ENCODE results near the gene CCL3. TPM values are rescaled to one million over a fixed set of nuclear protein-coding genes. Genes with fewer than 3 reads are reported as not detected.
A peak's percentile ranks its signal among the peaks of the same experiment; 100 is the strongest.
"Not testable (repeated sequence)": the region's sequence is repeated elsewhere in the genome, so short reads cannot be mapped to it uniquely, and the experiment has no call there.

Gene CCL3
- total RNA-seq, 1 donor from 2014 or later = 7.3 TPM

- no peaks in the 10 kb centered on the region for H3K9me3 ChIP-seq (ENCODE audit: control insufficient read depth in 3 of 3, low read length in 3 of 3)
- no peaks in the 10 kb centered on the region for H3K4me1 ChIP-seq (ENCODE audit: control insufficient read depth in 3 of 3, insufficient read depth in 3 of 3, low read length in 3 of 3)
- H3K36me3 ChIP-seq (ENCODE audit: control insufficient read depth in 3 of 3, insufficient read depth in 3 of 3, low read length in 3 of 3) = no peaks in the 10 kb centered on the region
- H3K4me3 ChIP-seq (ENCODE audit: low read length in 3 of 3) = no peak overlapping the region
- H3K27ac ChIP-seq (ENCODE audit: low read depth, low read length) = no peak overlapping the region
- peaks cover 0 to 8% (median 0%) of the 10 kb centered on the region in 3 donors for H3K27me3 ChIP-seq (ENCODE audit: control insufficient read depth in 3 of 3, insufficient read depth in 3 of 3, low read length in 3 of 3)
- H3K9ac ChIP-seq (ENCODE audit: low read depth in 1 of 3, low read length in 3 of 3) = no peak overlapping the region
Observed at GRCh38 chr17:36104701-36105181, 14.8 kb upstream of the CCL3 start.

- H3K27me3 ChIP-seq (ENCODE audit: control insufficient read depth in 3 of 3, insufficient read depth in 3 of 3, low read length in 3 of 3); H3K27ac ChIP-seq (ENCODE audit: low read depth, low read length); H3K36me3 ChIP-seq (ENCODE audit: control insufficient read depth in 3 of 3, insufficient read depth in 3 of 3, low read length in 3 of 3); H3K4me3 ChIP-seq (ENCODE audit: low read length in 3 of 3); H3K4me1 ChIP-seq (ENCODE audit: control insufficient read depth in 3 of 3, insufficient read depth in 3 of 3, low read length in 3 of 3); H3K9me3 ChIP-seq (ENCODE audit: control insufficient read depth in 3 of 3, low read length in 3 of 3); H3K9ac ChIP-seq (ENCODE audit: low read depth in 1 of 3, low read length in 3 of 3): not testable (repeated sequence)
Observed at GRCh38 chr17:36104246-36104645, 14.3 kb upstream of the CCL3 start.

- H3K4me1 ChIP-seq (ENCODE audit: control insufficient read depth in 3 of 3, insufficient read depth in 3 of 3, low read length in 3 of 3); H3K9me3 ChIP-seq (ENCODE audit: control insufficient read depth in 3 of 3, low read length in 3 of 3); H3K36me3 ChIP-seq (ENCODE audit: control insufficient read depth in 3 of 3, insufficient read depth in 3 of 3, low read length in 3 of 3); H3K4me3 ChIP-seq (ENCODE audit: low read length in 3 of 3); H3K27ac ChIP-seq (ENCODE audit: low read depth, low read length); H3K9ac ChIP-seq (ENCODE audit: low read depth in 1 of 3, low read length in 3 of 3); H3K27me3 ChIP-seq (ENCODE audit: control insufficient read depth in 3 of 3, insufficient read depth in 3 of 3, low read length in 3 of 3): not testable (repeated sequence)
Observed at GRCh38 chr17:36103401-36103975, 13.5 kb upstream of the CCL3 start, which contains the start of gene CCL4. Gene CCL4 (plus strand): TSS chr17:36103827. CDS start chr17:36103906, 79 bp downstream.

DNA sequence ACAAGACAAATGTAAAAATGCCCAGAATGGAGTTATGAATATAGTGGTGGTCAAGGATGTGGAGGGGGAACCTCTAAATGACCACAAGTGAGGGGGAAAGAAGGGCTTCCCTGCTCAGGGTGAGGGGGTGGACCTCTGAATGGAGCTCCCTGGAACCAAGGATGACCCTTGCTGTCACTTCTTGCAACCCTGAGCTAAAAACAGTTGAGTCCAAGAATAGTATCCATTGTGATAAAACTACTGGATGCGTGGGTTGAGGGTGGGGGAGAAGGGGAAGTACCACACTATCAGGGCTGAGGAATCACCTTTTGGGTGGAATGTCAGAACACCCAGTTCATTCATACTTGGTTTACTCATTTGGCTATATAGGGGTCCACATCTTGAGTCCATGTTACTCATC, 9.1 kb upstream of the CCL3 start:
- H3K4me1 ChIP-seq (ENCODE audit: control insufficient read depth in 3 of 3, insufficient read depth in 3 of 3, low read length in 3 of 3); H3K4me3 ChIP-seq (ENCODE audit: low read length in 3 of 3); H3K27ac ChIP-seq (ENCODE audit: low read depth, low read length); H3K9ac ChIP-seq (ENCODE audit: low read depth in 1 of 3, low read length in 3 of 3); H3K36me3 ChIP-seq (ENCODE audit: control insufficient read depth in 3 of 3, insufficient read depth in 3 of 3, low read length in 3 of 3); H3K9me3 ChIP-seq (ENCODE audit: control insufficient read depth in 3 of 3, low read length in 3 of 3); H3K27me3 ChIP-seq (ENCODE audit: control insufficient read depth in 3 of 3, insufficient read depth in 3 of 3, low read length in 3 of 3): not testable (repeated sequence)

DNA sequence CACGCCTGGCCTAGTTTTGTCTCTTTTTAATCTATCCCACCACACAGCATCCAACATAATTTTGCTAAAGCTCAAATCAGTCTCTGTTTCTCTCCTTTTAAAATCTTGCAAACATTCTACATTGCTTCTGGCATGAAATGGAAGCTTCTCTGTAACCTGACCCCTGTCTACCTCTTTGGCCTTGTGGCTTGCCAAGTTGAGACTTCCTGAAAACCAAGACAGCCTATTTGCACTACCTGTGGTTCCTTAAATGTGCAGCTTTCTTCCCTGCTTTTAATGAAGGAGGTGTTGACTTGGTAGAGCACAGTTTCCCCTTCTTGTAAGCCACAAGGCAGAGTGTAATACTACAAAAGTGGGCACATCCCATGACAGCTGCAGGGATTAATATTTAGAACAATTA, 6.0 kb upstream of the CCL3 start:
- H3K36me3 ChIP-seq (ENCODE audit: control insufficient read depth in 3 of 3, insufficient read depth in 3 of 3, low read length in 3 of 3) = no peaks in the 10 kb centered on the region
- no peak overlapping the region for H3K9ac ChIP-seq (ENCODE audit: low read depth in 1 of 3, low read length in 3 of 3)
- H3K27ac ChIP-seq (ENCODE audit: low read depth, low read length) = no peak overlapping the region
- H3K4me1 ChIP-seq (ENCODE audit: control insufficient read depth in 3 of 3, insufficient read depth in 3 of 3, low read length in 3 of 3) = no peaks in the 10 kb centered on the region
- H3K27me3 ChIP-seq (ENCODE audit: control insufficient read depth in 3 of 3, insufficient read depth in 3 of 3, low read length in 3 of 3) = no peaks in the 10 kb centered on the region
- H3K9me3 ChIP-seq (ENCODE audit: control insufficient read depth in 3 of 3, low read length in 3 of 3) = no peaks in the 10 kb centered on the region
- no peak overlapping the region for H3K4me3 ChIP-seq (ENCODE audit: low read length in 3 of 3)

DNA sequence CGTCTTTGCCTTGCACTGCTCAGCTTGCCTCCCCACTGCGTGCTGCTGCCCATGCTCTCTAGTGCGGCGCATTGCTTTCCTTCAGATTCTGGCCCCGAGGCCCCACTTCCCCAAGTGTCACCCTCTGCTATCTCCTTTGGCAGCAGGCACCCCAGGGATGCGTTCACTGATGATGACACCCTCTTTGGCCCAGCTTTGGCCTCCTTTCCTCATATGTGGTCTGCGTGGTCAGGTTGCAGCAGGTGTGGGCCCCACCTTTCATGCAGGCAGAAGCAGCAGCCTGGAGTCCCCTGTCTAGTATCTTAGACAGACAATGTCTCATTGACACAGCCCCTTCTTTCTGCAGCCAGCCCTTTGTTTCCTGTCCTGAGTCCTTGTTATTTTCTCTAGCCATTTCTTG, 4.8 kb upstream of the CCL3 start:
- Histone ChIP-seq H3K9ac (ENCODE audit: low read depth in 1 of 3, low read length in 3 of 3) (no peak overlapping the region), H3K27me3 (ENCODE audit: control insufficient read depth in 3 of 3, insufficient read depth in 3 of 3, low read length in 3 of 3) (peaks cover 0 to 7% (median 0%) of the 10 kb centered on the region in 3 donors), H3K4me3 (ENCODE audit: low read length in 3 of 3) (no peak overlapping the region), H3K4me1 (ENCODE audit: control insufficient read depth in 3 of 3, insufficient read depth in 3 of 3, low read length in 3 of 3) (peaks cover 0 to 2% (median 0%) of the 10 kb centered on the region in 3 donors), H3K36me3 (ENCODE audit: control insufficient read depth in 3 of 3, insufficient read depth in 3 of 3, low read length in 3 of 3) (no peaks in the 10 kb centered on the region), H3K27ac (ENCODE audit: low read depth, low read length) (no peak overlapping the region), H3K9me3 (ENCODE audit: control insufficient read depth in 3 of 3, low read length in 3 of 3) (no peaks in the 10 kb centered on the region)

GRCh38 chr17:36094232-36094631, 4.3 kb upstream of the CCL3 start:
- Histone ChIP-seq H3K4me3 (ENCODE audit: low read length in 3 of 3) (no peak overlapping the region), H3K4me1 (ENCODE audit: control insufficient read depth in 3 of 3, insufficient read depth in 3 of 3, low read length in 3 of 3) (peaks cover 0 to 3% (median 0%) of the 10 kb centered on the region in 3 donors)

DNA sequence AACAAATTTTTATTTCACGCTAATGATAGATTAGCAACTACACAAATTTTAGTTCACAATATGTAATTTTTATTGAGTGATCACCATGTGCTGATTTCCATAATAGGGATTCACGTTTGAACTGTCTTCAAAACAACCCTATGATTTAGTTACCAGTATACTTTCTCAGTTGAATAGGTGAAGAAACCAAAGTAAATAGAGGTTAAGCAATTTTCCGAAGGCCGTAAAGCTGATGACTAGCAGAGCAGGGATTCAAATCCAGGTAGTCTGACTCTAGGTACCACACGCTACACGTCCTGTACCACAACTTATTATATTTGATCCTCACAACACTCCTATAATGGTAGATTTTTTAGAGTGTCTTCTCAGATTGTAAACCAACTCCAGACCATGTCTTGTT, 2.8 kb upstream of the CCL3 start:
- not testable (repeated sequence) for H3K27ac ChIP-seq (ENCODE audit: low read depth, low read length)
- peaks cover 0 to 11% (median 0%) of the 10 kb centered on the region in 3 donors for H3K27me3 ChIP-seq (ENCODE audit: control insufficient read depth in 3 of 3, insufficient read depth in 3 of 3, low read length in 3 of 3)

More at GRCh38 chr17:36094232-36094631, 4.3 kb upstream of the CCL3 start:
- no peaks in the 10 kb centered on the region for H3K9me3 ChIP-seq (ENCODE audit: control insufficient read depth in 3 of 3, low read length in 3 of 3)
- no peak overlapping the region for H3K27ac ChIP-seq (ENCODE audit: low read depth, low read length)
- peaks cover 0 to 7% (median 0%) of the 10 kb centered on the region in 3 donors for H3K27me3 ChIP-seq (ENCODE audit: control insufficient read depth in 3 of 3, insufficient read depth in 3 of 3, low read length in 3 of 3)
- no peaks in the 10 kb centered on the region for H3K36me3 ChIP-seq (ENCODE audit: control insufficient read depth in 3 of 3, insufficient read depth in 3 of 3, low read length in 3 of 3)
- no peak overlapping the region for H3K9ac ChIP-seq (ENCODE audit: low read depth in 1 of 3, low read length in 3 of 3)

GRCh38 chr17:36092230-36092629, 2.3 kb upstream of the CCL3 start:
- peaks cover 0 to 11% (median 0%) of the 10 kb centered on the region in 3 donors for H3K27me3 ChIP-seq (ENCODE audit: control insufficient read depth in 3 of 3, insufficient read depth in 3 of 3, low read length in 3 of 3)
- H3K4me3 ChIP-seq (ENCODE audit: low read length in 3 of 3) = no peak overlapping the region
- H3K36me3 ChIP-seq (ENCODE audit: control insufficient read depth in 3 of 3, insufficient read depth in 3 of 3, low read length in 3 of 3) = no peaks in the 10 kb centered on the region
- H3K9me3 ChIP-seq (ENCODE audit: control insufficient read depth in 3 of 3, low read length in 3 of 3) = no peaks in the 10 kb centered on the region
- peaks cover 0 to 3% (median 0%) of the 10 kb centered on the region in 3 donors for H3K4me1 ChIP-seq (ENCODE audit: control insufficient read depth in 3 of 3, insufficient read depth in 3 of 3, low read length in 3 of 3)
- H3K27ac ChIP-seq (ENCODE audit: low read depth, low read length) = no peak overlapping the region
- H3K9ac ChIP-seq (ENCODE audit: low read depth in 1 of 3, low read length in 3 of 3) = no peak overlapping the region

More for the DNA sequence above, 2.8 kb upstream of the CCL3 start:
- H3K36me3 ChIP-seq (ENCODE audit: control insufficient read depth in 3 of 3, insufficient read depth in 3 of 3, low read length in 3 of 3); H3K4me3 ChIP-seq (ENCODE audit: low read length in 3 of 3); H3K4me1 ChIP-seq (ENCODE audit: control insufficient read depth in 3 of 3, insufficient read depth in 3 of 3, low read length in 3 of 3); H3K9me3 ChIP-seq (ENCODE audit: control insufficient read depth in 3 of 3, low read length in 3 of 3); H3K9ac ChIP-seq (ENCODE audit: low read depth in 1 of 3, low read length in 3 of 3): not testable (repeated sequence)

GRCh38 chr17:36089339-36089865, 541 bp downstream of the CCL3 start:
- Histone ChIP-seq H3K9ac (ENCODE audit: low read depth in 1 of 3, low read length in 3 of 3) (no peak overlapping the region), H3K9me3 (ENCODE audit: control insufficient read depth in 3 of 3, low read length in 3 of 3) (no peaks in the 10 kb centered on the region), H3K4me3 (ENCODE audit: low read length in 3 of 3) (no peak overlapping the region), H3K27me3 (ENCODE audit: control insufficient read depth in 3 of 3, insufficient read depth in 3 of 3, low read length in 3 of 3) (peaks cover 0 to 11% (median 0%) of the 10 kb centered on the region in 3 donors), H3K27ac (ENCODE audit: low read depth, low read length) (peak overlapping the region; percentile 32), H3K4me1 (ENCODE audit: control insufficient read depth in 3 of 3, insufficient read depth in 3 of 3, low read length in 3 of 3) (peaks cover 0 to 3% (median 0%) of the 10 kb centered on the region in 3 donors), H3K36me3 (ENCODE audit: control insufficient read depth in 3 of 3, insufficient read depth in 3 of 3, low read length in 3 of 3) (no peaks in the 10 kb centered on the region)

All from skeletal muscle tissue (tissue), 4 donors.